Endothelial cell of umbilical vein (primary cell): ENCODE data around the gene UBTD2. TPM values are rescaled to one million over a fixed set of nuclear protein-coding genes. Genes with fewer than 3 reads are reported as not detected.

ENCODE experiments used
- BruUV-seq: library from RNA; stranded (reverse); fragments of 400-500 nt; replicated peaks from 2 replicates; lab custom pipeline; 2021; lab: Mats Ljungman, UMichigan
- CTCF ChIA-PET: fragments of 300-600, 350-600 bp; sonication (Branson Sonifier 250); formaldehyde crosslinking; loops from one replicate; lab custom pipeline; 2021; ENCODE audit warnings: antibody characterized with exemption, inconsistent platforms; lab: Charles Lee
- POLR2A ChIA-PET: fragments of 300-600, 350-600 bp; sonication (Branson Sonifier 250); formaldehyde crosslinking; loops from one replicate; lab custom pipeline; 2021; ENCODE audit warnings: antibody characterized with exemption, inconsistent platforms; lab: Charles Lee
- DNase-seq: peaks from one replicate; pipeline ENCODE4 v3.0.0-alpha.2; 2011; ENCODE audit warnings: low read depth, low spot score
- FAIRE-seq: peaks from 2 replicates; lab custom pipeline; 2011; peaks lifted over from hg19 to GRCh38; lab: Jason Lieb, UNC
- H2AFZ ChIP-seq: 2 replicates; pipeline ENCODE4 v1.6.0; 2012; ENCODE audit warnings: low read depth, low read length, control low read depth, inconsistent platforms
- H3K27ac ChIP-seq: 2 replicates; pipeline ENCODE4 v1.5.1; 2011; ENCODE audit warnings: low read depth, mild to moderate bottlenecking, control low read depth, low read length, moderate library complexity; ENCODE audit not compliant: insufficient read depth
- H3K27me3 ChIP-seq, 2 experiments: 2 replicates each; pipeline versions ENCODE4 v1.6.0 to v1.6.1; 2011; ENCODE audit warnings: low read length in 2 of 2, mixed read lengths in 1 of 2; ENCODE audit not compliant: control insufficient read depth in 2 of 2, insufficient read depth in 2 of 2
- H3K36me3 ChIP-seq, 2 experiments: 2 replicates in 1 of 2; 3 replicates in 1 of 2; pipeline ENCODE4 v1.5.1; 2011; ENCODE audit warnings: low read length in 2 of 2, mild to moderate bottlenecking in 1 of 2, moderate library complexity in 1 of 2; ENCODE audit not compliant: control insufficient read depth in 2 of 2, insufficient read depth in 2 of 2; ENCODE audit errors: extremely low read depth in 1 of 2
- H3K4me1 ChIP-seq: 3 replicates; pipeline ENCODE4 v1.5.1; 2011; ENCODE audit warnings: mild to moderate bottlenecking, low read length; ENCODE audit not compliant: control insufficient read depth, insufficient read depth; ENCODE audit errors: extremely low read depth
- H3K4me2 ChIP-seq: 2 replicates; pipeline ENCODE4 v1.6.1; 2011; ENCODE audit warnings: low read length, control low read depth, mixed read lengths; ENCODE audit not compliant: insufficient read depth
- H3K4me3 ChIP-seq, 3 experiments: fragments of 200-600 bp in 1 of 3; sonication (generic), shearing (Covaris generic) in 1 of 3; replicated peaks in 1 of 3; 2 replicates each; pipeline ENCODE4 v1.5.1; 2011 to 2016; ENCODE audit warnings: control low read depth in 3 of 3, low read length in 3 of 3, mild to moderate bottlenecking in 2 of 3, inconsistent platforms in 1 of 3, low read depth in 1 of 3, moderate library complexity in 1 of 3; ENCODE audit not compliant: insufficient read depth in 1 of 3
- H3K79me2 ChIP-seq: 2 replicates; pipeline ENCODE4 v1.6.0; 2012; ENCODE audit warnings: low read length, inconsistent platforms; ENCODE audit not compliant: control insufficient read depth, insufficient read depth
- H3K9ac ChIP-seq: replicated peaks from 2 replicates; pipeline ENCODE3; 2011; ENCODE audit warnings: low read length, control low read depth; ENCODE audit not compliant: insufficient read depth; ENCODE audit errors: extremely low read depth
- H3K9me1 ChIP-seq: replicated peaks from 3 replicates; pipeline ENCODE4 v1.6.0; 2011; ENCODE audit warnings: mild to moderate bottlenecking, low read length; ENCODE audit not compliant: control insufficient read depth, insufficient read depth; ENCODE audit errors: extremely low read depth
- H3K9me3 ChIP-seq: replicated peaks from 2 replicates; pipeline ENCODE4 v1.5.1; 2012; ENCODE audit warnings: low read length, inconsistent platforms; ENCODE audit not compliant: control insufficient read depth, insufficient read depth
- H4K20me1 ChIP-seq: replicated peaks from 2 replicates; pipeline ENCODE3; 2011; ENCODE audit warnings: mild to moderate bottlenecking, low read length; ENCODE audit not compliant: control insufficient read depth, insufficient read depth; ENCODE audit errors: extremely low read depth
- CTCF ChIP-seq, 2 donors: IDR thresholded peaks; 1 replicate in 1 of 2; 2 replicates in 1 of 2; pipeline ENCODE4 v1.5.1; 2011; ENCODE audit warnings: low read length in 2 of 2, mild to moderate bottlenecking in 2 of 2, moderate library complexity in 2 of 2, control low read depth in 1 of 2, inconsistent platforms in 1 of 2, low read depth in 1 of 2; ENCODE audit not compliant: insufficient read depth in 1 of 2; ENCODE audit errors: extremely low read depth in 1 of 2
- GATA2 ChIP-seq: IDR thresholded peaks from 2 replicates; pipeline ENCODE4 v1.7.0; 2011; ENCODE audit warnings: low read depth, mild to moderate bottlenecking, moderate library complexity, mixed read lengths, low read length; ENCODE audit not compliant: insufficient read length, insufficient read depth
- JUN ChIP-seq: IDR thresholded peaks from 2 replicates; pipeline ENCODE4 v1.6.1; 2011; ENCODE audit warnings: borderline replicate concordance, low read depth; ENCODE audit not compliant: insufficient read length, insufficient read depth
- MAX ChIP-seq: IDR thresholded peaks from 2 replicates; pipeline ENCODE4 v1.6.1; 2011; ENCODE audit not compliant: insufficient read depth, insufficient read length
- MYC ChIP-seq: IDR thresholded peaks from one replicate; pipeline ENCODE4 v1.6.1; 2011; ENCODE audit warnings: mild to moderate bottlenecking, low read depth, low read length
- dilution Hi-C: fragments of 300-500 bp; cut with MboI; formaldehyde crosslinking; loops from one replicate; pipeline ENCODE4 v1.15.0; 2019; ENCODE audit warnings: low sequenced_read_pairs; ENCODE audit not compliant: extremely low pct_ligation_motif_present
- intact Hi-C: fragments of 100-400 bp; cut with micrococcal nuclease; formaldehyde crosslinking; loops from one replicate; pipeline ENCODE4 v1.10.0; 2022
- polyA plus RNA-seq, 4 experiments: library from polyadenylated mRNA; depleted of rRNA in 3 of 4; stranded (reverse) in 3 of 4; unstranded in 1 of 4; fragments of >200 nt; gene quantifications; 2 replicates each; pipeline versions ENCODE4 v1.2.1 to v1.2.3, GENCODE V29; 2011 to 2012; ENCODE audit warnings: missing spikeins in 1 of 4
- total RNA-seq: library from RNA; stranded (reverse); gene quantifications from 2 replicates; pipeline ENCODE4 v1.2.3, GENCODE V29; 2021

The UBTD2 gene
- total and polyA plus RNA-seq, 2 donors (not counting 3 experiments of a cell fraction or from before 2014, with no cell fraction given) = 10.1 to 22.6 TPM

GRCh38 chr5:172193872-172194271 is 89.7 kb downstream of the UBTD2 start, which contains the start of gene EFCAB9:
Gene EFCAB9 (plus strand): TSS chr5:172194172. CDS start chr5:172194173, 1 bp downstream.
- ChIA-PET CTCF (interaction anchor here (0.8 kb wide), 1 partner anchor 90 kb away, joined by 3 read pairs; no protein-coding TSS in a partner anchor), POLR2A (no interaction called here)
- dilution Hi-C loops = no loop called here
- no peaks in the 10 kb centered on the region for H3K9me3 ChIP-seq
- H3K4me1 ChIP-seq = no peaks in the 10 kb centered on the region
- no peak within 1 kb of the TSS for H3K9ac ChIP-seq
- H4K20me1 ChIP-seq = no peaks in the 10 kb centered on the region
- no TSS peak for BruUV-seq
- FAIRE-seq = no peak
- H3K4me2 ChIP-seq = no peak within 1 kb of the TSS
- no peaks in the 10 kb centered on the region for H3K36me3 ChIP-seq
- H3K4me3 ChIP-seq = no peak within 1 kb of the TSS
- no peaks in the 10 kb centered on the region for H3K9me1 ChIP-seq
- H3K27me3 ChIP-seq = peaks cover 0 to 2% of the 10 kb centered on the region in 2 experiments
- no peak for TF ChIP-seq CTCF (IDR thresholded peaks at IDR 0.05; ENCODE audit: extremely low read depth in 1 of 2, insufficient read depth in 1 of 2, low read depth in 1 of 2, low read length in 2 of 2)
- TF ChIP-seq MYC = no peak
- no peak for TF ChIP-seq MAX
- TF ChIP-seq GATA2 = no peak
- no peak for TF ChIP-seq JUN
- H2AFZ ChIP-seq = no peak within 1 kb of the TSS
- no peak within 1 kb of the TSS for H3K27ac ChIP-seq
- H3K79me2 ChIP-seq = no peaks in the 10 kb centered on the region
- intact Hi-C loops = no loop called here
- DNase-seq = no peak
